Endothelial cell of umbilical vein (primary cell): ENCODE data around the gene IQCH. TPM values are rescaled to one million over a fixed set of nuclear protein-coding genes. Genes with fewer than 3 reads are reported as not detected.

ENCODE experiments used
- BruUV-seq: library from RNA; stranded (reverse); fragments of 400-500 nt; replicated peaks from 2 replicates; lab custom pipeline; 2021; lab: Mats Ljungman, UMichigan
- CTCF ChIA-PET: fragments of 300-600, 350-600 bp; sonication (Branson Sonifier 250); formaldehyde crosslinking; loops from one replicate; lab custom pipeline; 2021; ENCODE audit warnings: antibody characterized with exemption, inconsistent platforms; lab: Charles Lee
- POLR2A ChIA-PET: fragments of 300-600, 350-600 bp; sonication (Branson Sonifier 250); formaldehyde crosslinking; loops from one replicate; lab custom pipeline; 2021; ENCODE audit warnings: antibody characterized with exemption, inconsistent platforms; lab: Charles Lee
- DNase-seq: peaks from one replicate; pipeline ENCODE4 v3.0.0-alpha.2; 2011; ENCODE audit warnings: low read depth, low spot score
- FAIRE-seq: peaks from 2 replicates; lab custom pipeline; 2011; peaks lifted over from hg19 to GRCh38; lab: Jason Lieb, UNC
- H2AFZ ChIP-seq: 2 replicates; pipeline ENCODE4 v1.6.0; 2012; ENCODE audit warnings: low read depth, low read length, control low read depth, inconsistent platforms
- H3K27ac ChIP-seq: 2 replicates; pipeline ENCODE4 v1.5.1; 2011; ENCODE audit warnings: low read depth, mild to moderate bottlenecking, control low read depth, low read length, moderate library complexity; ENCODE audit not compliant: insufficient read depth
- H3K27me3 ChIP-seq, 2 experiments: 2 replicates each; pipeline versions ENCODE4 v1.6.0 to v1.6.1; 2011; ENCODE audit warnings: low read length in 2 of 2, mixed read lengths in 1 of 2; ENCODE audit not compliant: control insufficient read depth in 2 of 2, insufficient read depth in 2 of 2
- H3K36me3 ChIP-seq, 2 experiments: 2 replicates in 1 of 2; 3 replicates in 1 of 2; pipeline ENCODE4 v1.5.1; 2011; ENCODE audit warnings: low read length in 2 of 2, mild to moderate bottlenecking in 1 of 2, moderate library complexity in 1 of 2; ENCODE audit not compliant: control insufficient read depth in 2 of 2, insufficient read depth in 2 of 2; ENCODE audit errors: extremely low read depth in 1 of 2
- H3K4me1 ChIP-seq: 3 replicates; pipeline ENCODE4 v1.5.1; 2011; ENCODE audit warnings: mild to moderate bottlenecking, low read length; ENCODE audit not compliant: control insufficient read depth, insufficient read depth; ENCODE audit errors: extremely low read depth
- H3K4me2 ChIP-seq: 2 replicates; pipeline ENCODE4 v1.6.1; 2011; ENCODE audit warnings: low read length, control low read depth, mixed read lengths; ENCODE audit not compliant: insufficient read depth
- H3K4me3 ChIP-seq, 3 experiments: fragments of 200-600 bp in 1 of 3; sonication (generic), shearing (Covaris generic) in 1 of 3; replicated peaks in 1 of 3; 2 replicates each; pipeline ENCODE4 v1.5.1; 2011 to 2016; ENCODE audit warnings: control low read depth in 3 of 3, low read length in 3 of 3, mild to moderate bottlenecking in 2 of 3, inconsistent platforms in 1 of 3, low read depth in 1 of 3, moderate library complexity in 1 of 3; ENCODE audit not compliant: insufficient read depth in 1 of 3
- H3K79me2 ChIP-seq: 2 replicates; pipeline ENCODE4 v1.6.0; 2012; ENCODE audit warnings: low read length, inconsistent platforms; ENCODE audit not compliant: control insufficient read depth, insufficient read depth
- H3K9ac ChIP-seq: replicated peaks from 2 replicates; pipeline ENCODE3; 2011; ENCODE audit warnings: low read length, control low read depth; ENCODE audit not compliant: insufficient read depth; ENCODE audit errors: extremely low read depth
- H3K9me1 ChIP-seq: replicated peaks from 3 replicates; pipeline ENCODE4 v1.6.0; 2011; ENCODE audit warnings: mild to moderate bottlenecking, low read length; ENCODE audit not compliant: control insufficient read depth, insufficient read depth; ENCODE audit errors: extremely low read depth
- H3K9me3 ChIP-seq: replicated peaks from 2 replicates; pipeline ENCODE4 v1.5.1; 2012; ENCODE audit warnings: low read length, inconsistent platforms; ENCODE audit not compliant: control insufficient read depth, insufficient read depth
- H4K20me1 ChIP-seq: replicated peaks from 2 replicates; pipeline ENCODE3; 2011; ENCODE audit warnings: mild to moderate bottlenecking, low read length; ENCODE audit not compliant: control insufficient read depth, insufficient read depth; ENCODE audit errors: extremely low read depth
- CTCF ChIP-seq, 2 donors: IDR thresholded peaks; 1 replicate in 1 of 2; 2 replicates in 1 of 2; pipeline ENCODE4 v1.5.1; 2011; ENCODE audit warnings: low read length in 2 of 2, mild to moderate bottlenecking in 2 of 2, moderate library complexity in 2 of 2, control low read depth in 1 of 2, inconsistent platforms in 1 of 2, low read depth in 1 of 2; ENCODE audit not compliant: insufficient read depth in 1 of 2; ENCODE audit errors: extremely low read depth in 1 of 2
- EZH2 ChIP-seq: IDR thresholded peaks from 2 replicates; pipeline ENCODE4 v1.6.1; 2012; ENCODE audit warnings: borderline replicate concordance, low read depth, mild to moderate bottlenecking, moderate library complexity, low read length, inconsistent platforms; ENCODE audit not compliant: severe bottlenecking
- FOS ChIP-seq: IDR thresholded peaks from 2 replicates; pipeline ENCODE4 v1.6.1; 2011; ENCODE audit warnings: mild to moderate bottlenecking, low read length, moderate library complexity, borderline replicate concordance; ENCODE audit not compliant: insufficient read depth
- GATA2 ChIP-seq: IDR thresholded peaks from 2 replicates; pipeline ENCODE4 v1.7.0; 2011; ENCODE audit warnings: low read depth, mild to moderate bottlenecking, moderate library complexity, mixed read lengths, low read length; ENCODE audit not compliant: insufficient read length, insufficient read depth
- JUN ChIP-seq: IDR thresholded peaks from 2 replicates; pipeline ENCODE4 v1.6.1; 2011; ENCODE audit warnings: borderline replicate concordance, low read depth; ENCODE audit not compliant: insufficient read length, insufficient read depth
- MAX ChIP-seq: IDR thresholded peaks from 2 replicates; pipeline ENCODE4 v1.6.1; 2011; ENCODE audit not compliant: insufficient read depth, insufficient read length
- MYC ChIP-seq: IDR thresholded peaks from one replicate; pipeline ENCODE4 v1.6.1; 2011; ENCODE audit warnings: mild to moderate bottlenecking, low read depth, low read length
- POLR2A ChIP-seq: IDR thresholded peaks from 2 replicates; pipeline ENCODE4 v1.6.1; 2012; ENCODE audit warnings: low read depth, mild to moderate bottlenecking, control low read depth, low read length
- POLR2AphosphoS5 ChIP-seq: IDR thresholded peaks from 2 replicates; pipeline ENCODE4 v1.6.1; 2012; ENCODE audit warnings: low read depth, mild to moderate bottlenecking, control low read depth, low read length, moderate library complexity; ENCODE audit not compliant: insufficient read depth
- dilution Hi-C: fragments of 300-500 bp; cut with MboI; formaldehyde crosslinking; loops from one replicate; pipeline ENCODE4 v1.15.0; 2019; ENCODE audit warnings: low sequenced_read_pairs; ENCODE audit not compliant: extremely low pct_ligation_motif_present
- intact Hi-C: fragments of 100-400 bp; cut with micrococcal nuclease; formaldehyde crosslinking; loops from one replicate; pipeline ENCODE4 v1.10.0; 2022
- polyA plus RNA-seq, 4 experiments: library from polyadenylated mRNA; depleted of rRNA in 3 of 4; stranded (reverse) in 3 of 4; unstranded in 1 of 4; fragments of >200 nt; gene quantifications; 2 replicates each; pipeline versions ENCODE4 v1.2.1 to v1.2.3, GENCODE V29; 2011 to 2012; ENCODE audit warnings: missing spikeins in 1 of 4
- total RNA-seq: library from RNA; stranded (reverse); gene quantifications from 2 replicates; pipeline ENCODE4 v1.2.3, GENCODE V29; 2021

Gene IQCH
- total and polyA plus RNA-seq, 2 donors (not counting 3 experiments of a cell fraction or from before 2014, with no cell fraction given), result 0.29 to 0.51 TPM

- Histone ChIP-seq H3K4me1 (no peaks in the 10 kb centered on the region), H2AFZ (no peak overlapping the region), H3K36me3 (no peaks in the 10 kb centered on the region), H3K9me1 (no peaks in the 10 kb centered on the region), H3K4me3 (no peak overlapping the region), H3K27me3 (no peaks in the 10 kb centered on the region), H3K9me3 (no peaks in the 10 kb centered on the region), H3K27ac (no peak overlapping the region), H3K79me2 (no peaks in the 10 kb centered on the region), H3K9ac (no peak overlapping the region), H4K20me1 (no peaks in the 10 kb centered on the region), H3K4me2 (no peak overlapping the region)
- BruUV-seq, result no TSS peak
- intact Hi-C loops (loop anchor here (5.0 kb wide), 1 partner anchor 124 kb away; no protein-coding TSS in a partner anchor), dilution Hi-C loops (no loop called here)
- DNase-seq, result no peak
- TF ChIP-seq FOS (no peak), JUN (no peak), POLR2AphosphoS5 (no peak), GATA2 (no peak), MYC (no peak), EZH2 (no peak)
- no peak for FAIRE-seq
- CTCF ChIA-PET, result interaction anchor here (0.8 to 1.9 kb wide), 4 partner anchors 13 to 361 kb away, joined by 3 to 8 read pairs (median 4); no protein-coding TSS in a partner anchor
- POLR2A ChIA-PET, result no interaction called here
Observed at GRCh38 chr15:67307889-67308597, 53.5 kb downstream of the IQCH start.

GRCh38 chr15:67311731-67312130 lies 57.1 kb downstream of the IQCH start:
- dilution Hi-C loops (no loop called here), intact Hi-C loops (no loop called here)
- DNase-seq, result no peak
- H3K9me3 ChIP-seq, result no peaks in the 10 kb centered on the region
- ChIA-PET CTCF (no interaction called here), POLR2A (no interaction called here)
- no peak overlapping the region for H2AFZ ChIP-seq
- H3K4me2 ChIP-seq, result no peak overlapping the region
- H3K27ac ChIP-seq, result no peak overlapping the region
- no peak overlapping the region for H3K4me3 ChIP-seq
- TF ChIP-seq POLR2AphosphoS5 (no peak), GATA2 (no peak), POLR2A (no peak), JUN (no peak), CTCF (IDR thresholded peaks at IDR 0.05; ENCODE audit: extremely low read depth in 1 of 2, insufficient read depth in 1 of 2, low read depth in 1 of 2, low read length in 2 of 2) (no peak), FOS (no peak), EZH2 (no peak), MYC (no peak), MAX (no peak)
- H3K9ac ChIP-seq, result no peak overlapping the region
- no TSS peak for BruUV-seq
- no peaks in the 10 kb centered on the region for H3K4me1 ChIP-seq
- H3K36me3 ChIP-seq, result no peaks in the 10 kb centered on the region
- no peaks in the 10 kb centered on the region for H3K9me1 ChIP-seq
- no peak for FAIRE-seq
- peaks cover 2 to 4% of the 10 kb centered on the region in 2 experiments for H3K27me3 ChIP-seq
- H3K79me2 ChIP-seq, result no peaks in the 10 kb centered on the region
- H4K20me1 ChIP-seq, result no peaks in the 10 kb centered on the region
